HG03097 (cell line): Measurements from ENCODE around the gene NTN5.
"Not testable (repeated sequence)": the region's sequence is repeated elsewhere in the genome, so short reads cannot be mapped to it uniquely, and the experiment has no call there.

Source experiments
- ATAC-seq: cut with Tn5 transposase; IDR thresholded peaks from one replicate; pipeline ENCODE4 v1.9.1; 2021; ENCODE audit not compliant: unreplicated experiment, low FRiP score

NTN5 gene

DNA sequence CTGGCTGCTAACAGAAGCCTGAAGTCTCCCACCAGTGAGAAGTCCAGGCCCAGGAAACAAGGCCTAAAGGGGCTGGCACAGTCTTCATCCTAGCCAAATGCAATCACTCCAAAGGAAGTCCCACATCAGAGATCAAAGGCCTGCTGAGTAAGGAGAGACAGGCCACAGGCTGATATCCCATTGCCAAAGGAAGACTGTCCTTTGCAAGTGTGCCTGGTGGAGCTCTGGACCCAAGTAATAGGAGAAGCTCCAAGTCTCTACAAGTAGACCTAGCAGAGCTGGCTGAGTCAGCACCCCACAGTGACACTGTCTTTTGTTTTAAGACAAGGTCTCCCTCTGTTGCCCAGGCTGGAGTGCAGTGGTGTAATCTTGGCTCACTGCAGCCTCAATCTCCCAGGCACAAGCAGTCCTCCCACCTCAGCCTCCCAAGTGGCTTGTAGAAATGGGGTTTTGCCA is 40.1 kb downstream of the NTN5 start:
- ATAC-seq, result no peak

DNA sequence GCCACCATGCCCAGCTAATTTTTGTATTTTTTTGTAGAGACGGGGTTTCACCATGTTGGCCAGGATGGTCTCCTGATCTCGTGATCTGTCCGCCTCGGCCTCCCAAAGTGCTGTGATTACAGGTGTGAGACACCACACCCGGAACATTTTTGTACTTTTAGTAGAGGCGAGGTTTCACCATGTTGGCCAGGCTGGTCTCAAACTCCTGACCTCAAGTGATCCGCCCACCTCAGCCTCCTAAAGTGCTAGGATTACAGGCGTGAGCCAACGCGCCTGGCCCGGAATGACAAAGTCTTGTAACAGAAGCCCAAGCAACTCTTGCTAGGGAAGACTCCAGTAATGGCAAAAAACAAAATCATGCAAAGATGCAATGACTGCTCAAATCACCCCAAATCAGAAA is 40.5 kb downstream of the NTN5 start:
- not testable (repeated sequence) for ATAC-seq

DNA sequence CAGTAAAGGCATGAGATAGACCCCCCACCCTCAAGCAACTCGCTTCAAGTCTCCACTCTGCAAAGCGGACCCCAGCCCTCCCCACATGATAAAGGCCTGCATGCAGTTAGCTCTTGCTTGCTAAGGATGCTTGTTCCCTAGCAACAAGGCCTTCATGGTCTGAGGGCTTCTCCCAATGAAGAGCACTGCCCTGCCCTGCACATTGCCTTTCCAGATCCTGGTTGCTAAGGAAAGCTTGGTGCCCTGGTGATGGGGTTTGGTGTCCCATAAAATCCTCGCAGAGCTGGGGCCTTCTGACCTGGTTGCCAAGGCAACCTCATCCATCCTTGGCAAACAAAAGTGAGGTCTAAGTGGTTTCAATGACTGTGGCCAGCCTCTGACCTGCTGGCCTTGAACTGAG is 41.6 kb downstream of the NTN5 start:
- no peak for ATAC-seq

DNA sequence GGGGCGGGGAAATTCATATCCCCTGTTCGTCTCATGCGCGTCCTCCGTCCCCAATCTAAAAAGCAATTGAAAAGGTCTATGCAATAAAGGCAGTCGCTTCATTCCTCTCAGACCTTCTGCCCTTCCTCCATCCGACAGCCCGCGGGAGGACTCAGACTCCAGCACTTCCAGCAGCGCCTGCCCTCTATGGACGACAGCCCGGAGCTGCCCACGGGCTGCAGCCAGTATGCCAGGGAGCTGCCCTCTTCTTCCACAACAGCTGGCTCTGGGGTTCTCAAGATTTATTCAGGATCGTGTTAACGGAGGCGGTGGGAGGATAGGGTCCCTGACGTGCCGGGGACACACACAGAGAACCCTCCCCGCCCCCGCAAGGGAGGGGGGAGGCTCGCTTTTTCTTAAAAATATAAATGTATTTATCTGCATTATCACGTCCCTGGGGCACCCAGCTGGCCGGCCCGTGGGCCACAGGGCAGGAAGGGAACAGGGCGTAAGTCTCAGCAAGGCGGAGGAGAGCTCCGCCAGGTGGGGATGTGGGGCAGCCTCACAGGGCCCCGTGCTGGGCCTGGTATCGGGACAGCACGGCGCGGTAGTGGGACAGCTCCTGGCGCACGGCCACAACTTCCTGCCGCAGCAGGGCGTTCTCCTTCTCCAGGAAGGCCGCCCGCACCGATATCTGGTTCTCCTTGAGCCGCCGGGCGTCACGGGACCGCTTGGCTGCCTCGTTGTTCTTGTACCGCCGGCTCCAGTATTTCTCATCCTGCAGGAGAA is 42.3 kb downstream of the NTN5 start:
- no peak for ATAC-seq

DNA sequence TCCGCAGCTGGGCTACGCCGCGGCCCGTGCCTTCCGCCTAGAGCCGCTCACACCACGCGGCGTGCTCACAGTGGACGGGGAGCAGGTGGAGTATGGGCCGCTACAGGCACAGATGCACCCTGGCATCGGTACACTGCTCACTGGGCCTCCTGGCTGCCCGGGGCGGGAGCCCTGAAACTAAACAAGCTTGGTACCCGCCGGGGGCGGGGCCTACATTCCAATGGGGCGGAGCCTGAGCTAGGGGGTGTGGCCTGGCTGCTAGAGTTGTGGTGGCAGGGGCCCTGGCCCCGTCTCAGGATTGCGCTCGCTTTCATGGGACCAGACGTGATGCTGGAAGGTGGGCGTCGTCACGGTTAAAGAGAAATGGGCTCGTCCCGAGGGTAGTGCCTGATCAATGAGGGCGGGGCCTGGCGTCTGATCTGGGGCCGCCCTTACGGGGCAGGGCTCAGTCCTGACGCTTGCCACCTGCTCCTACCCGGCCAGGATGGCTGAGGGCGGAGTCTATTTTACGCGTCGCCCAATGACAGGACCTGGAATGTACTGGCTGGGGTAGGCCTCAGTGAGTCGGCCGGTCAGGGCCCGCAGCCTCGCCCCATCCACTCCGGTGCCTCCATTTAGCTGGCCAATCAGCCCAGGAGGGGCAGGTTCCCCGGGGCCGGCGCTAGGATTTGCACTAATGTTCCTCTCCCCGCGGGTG is 43.1 kb downstream of the NTN5 start:
- ATAC-seq, result no peak

DNA sequence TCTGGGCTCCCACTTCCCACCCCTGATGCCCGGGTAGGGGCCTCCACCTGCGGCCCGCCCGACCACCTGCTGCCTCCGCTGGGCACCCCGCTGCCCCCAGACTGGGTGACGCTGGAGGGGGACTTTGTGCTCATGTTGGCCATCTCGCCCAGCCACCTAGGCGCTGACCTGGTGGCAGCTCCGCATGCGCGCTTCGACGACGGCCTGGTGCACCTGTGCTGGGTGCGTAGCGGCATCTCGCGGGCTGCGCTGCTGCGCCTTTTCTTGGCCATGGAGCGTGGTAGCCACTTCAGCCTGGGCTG is 43.6 kb downstream of the NTN5 start:
- no peak for ATAC-seq

DNA sequence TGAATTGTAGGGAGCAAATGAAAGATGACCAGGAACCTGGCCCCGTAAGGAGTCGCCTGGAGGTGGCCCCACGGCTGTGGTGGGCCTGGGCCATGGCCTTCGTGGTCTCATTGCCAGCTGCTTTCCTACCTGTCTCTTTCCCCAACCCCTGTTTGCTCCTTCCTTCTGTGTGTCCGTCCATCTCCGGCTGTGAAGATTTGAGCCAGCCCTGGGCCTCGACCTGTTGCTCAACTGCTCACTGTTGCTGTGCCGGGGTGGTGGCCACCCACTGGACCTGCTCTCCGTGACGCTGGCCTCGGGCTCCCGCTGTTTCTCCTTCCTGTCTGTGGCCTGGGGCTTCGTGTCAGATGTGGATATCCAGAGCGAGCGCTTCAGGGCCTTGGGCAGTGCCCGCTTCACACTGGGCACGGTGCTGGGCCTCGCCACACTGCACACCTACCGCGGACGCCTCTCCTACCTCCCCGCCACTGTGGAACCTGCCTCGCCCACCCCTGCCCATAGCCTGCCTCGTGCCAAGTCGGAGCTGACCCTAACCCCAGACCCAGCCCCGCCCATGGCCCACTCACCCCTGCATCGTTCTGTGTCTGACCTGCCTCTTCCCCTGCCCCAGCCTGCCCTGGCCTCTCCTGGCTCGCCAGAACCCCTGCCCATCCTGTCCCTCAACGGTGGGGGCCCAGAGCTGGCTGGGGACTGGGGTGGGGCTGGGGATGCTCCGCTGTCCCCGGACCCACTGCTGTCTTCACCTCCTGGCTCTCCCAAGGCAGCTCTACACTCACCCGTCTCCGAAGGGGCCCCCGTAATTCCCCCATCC is 44.1 kb downstream of the NTN5 start:
- no peak for ATAC-seq

DNA sequence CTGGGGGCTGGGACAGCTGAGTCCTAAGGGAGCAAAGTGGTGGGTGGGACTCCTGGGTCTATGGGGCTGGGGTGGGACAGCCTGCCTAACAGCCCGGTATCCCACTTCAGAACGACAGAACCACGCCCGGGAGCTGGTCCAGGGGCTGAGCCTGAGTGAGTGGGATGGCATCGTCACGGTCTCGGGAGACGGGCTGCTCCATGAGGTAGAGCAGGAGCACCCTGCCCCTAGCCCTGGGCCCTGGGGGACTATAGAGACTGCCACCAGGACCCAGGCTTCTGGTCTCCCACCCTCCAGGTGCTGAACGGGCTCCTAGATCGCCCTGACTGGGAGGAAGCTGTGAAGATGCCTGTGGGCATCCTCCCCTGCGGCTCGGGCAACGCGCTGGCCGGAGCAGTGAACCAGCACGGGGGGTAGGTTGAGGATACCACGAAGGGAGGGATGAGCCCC is 44.9 kb downstream of the NTN5 start:
- no peak for ATAC-seq

DNA sequence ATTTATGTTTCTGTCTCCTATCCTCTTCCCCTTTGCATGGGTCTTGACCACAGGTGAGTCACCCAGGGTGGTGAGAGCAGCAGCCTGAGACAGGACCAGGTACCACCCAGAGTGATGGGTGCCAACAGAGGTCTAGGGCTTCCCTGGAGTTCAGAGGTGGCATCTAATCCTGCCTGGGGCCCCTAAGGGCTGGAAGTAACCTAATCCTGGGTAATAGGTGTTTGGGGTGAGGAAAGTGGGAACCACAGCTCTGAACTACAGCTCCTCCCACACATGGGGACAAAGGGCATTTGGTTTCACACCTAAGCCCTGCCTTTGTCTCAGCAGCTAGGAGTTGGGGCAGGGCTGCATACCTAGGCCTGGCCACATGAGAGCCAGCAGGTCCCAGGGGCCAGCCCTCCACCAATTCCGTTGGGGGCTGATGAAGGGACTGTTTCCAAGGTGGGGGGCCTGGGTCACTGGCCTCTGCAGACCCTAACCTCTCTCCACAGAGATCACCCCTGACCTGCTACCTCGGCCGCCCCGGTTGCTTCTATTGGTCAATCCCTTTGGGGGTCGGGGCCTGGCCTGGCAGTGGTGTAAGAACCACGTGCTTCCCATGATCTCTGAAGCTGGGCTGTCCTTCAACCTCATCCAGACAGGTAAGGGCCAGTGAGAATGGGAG is 45.5 kb downstream of the NTN5 start:
- ATAC-seq, result no peak

DNA sequence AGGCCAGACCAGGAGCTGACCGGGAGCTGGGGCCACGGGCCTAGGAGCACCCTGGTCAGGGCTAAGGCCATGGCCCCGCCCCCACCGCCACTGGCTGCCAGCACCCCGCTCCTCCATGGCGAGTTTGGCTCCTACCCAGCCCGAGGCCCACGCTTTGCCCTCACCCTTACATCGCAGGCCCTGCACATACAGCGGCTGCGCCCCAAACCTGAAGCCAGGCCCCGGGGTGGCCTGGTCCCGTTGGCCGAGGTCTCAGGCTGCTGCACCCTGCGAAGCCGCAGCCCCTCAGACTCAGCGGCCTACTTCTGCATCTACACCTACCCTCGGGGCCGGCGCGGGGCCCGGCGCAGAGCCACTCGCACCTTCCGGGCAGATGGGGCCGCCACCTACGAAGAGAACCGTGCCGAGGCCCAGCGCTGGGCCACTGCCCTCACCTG is 46.9 kb downstream of the NTN5 start:
- no peak for ATAC-seq

DNA sequence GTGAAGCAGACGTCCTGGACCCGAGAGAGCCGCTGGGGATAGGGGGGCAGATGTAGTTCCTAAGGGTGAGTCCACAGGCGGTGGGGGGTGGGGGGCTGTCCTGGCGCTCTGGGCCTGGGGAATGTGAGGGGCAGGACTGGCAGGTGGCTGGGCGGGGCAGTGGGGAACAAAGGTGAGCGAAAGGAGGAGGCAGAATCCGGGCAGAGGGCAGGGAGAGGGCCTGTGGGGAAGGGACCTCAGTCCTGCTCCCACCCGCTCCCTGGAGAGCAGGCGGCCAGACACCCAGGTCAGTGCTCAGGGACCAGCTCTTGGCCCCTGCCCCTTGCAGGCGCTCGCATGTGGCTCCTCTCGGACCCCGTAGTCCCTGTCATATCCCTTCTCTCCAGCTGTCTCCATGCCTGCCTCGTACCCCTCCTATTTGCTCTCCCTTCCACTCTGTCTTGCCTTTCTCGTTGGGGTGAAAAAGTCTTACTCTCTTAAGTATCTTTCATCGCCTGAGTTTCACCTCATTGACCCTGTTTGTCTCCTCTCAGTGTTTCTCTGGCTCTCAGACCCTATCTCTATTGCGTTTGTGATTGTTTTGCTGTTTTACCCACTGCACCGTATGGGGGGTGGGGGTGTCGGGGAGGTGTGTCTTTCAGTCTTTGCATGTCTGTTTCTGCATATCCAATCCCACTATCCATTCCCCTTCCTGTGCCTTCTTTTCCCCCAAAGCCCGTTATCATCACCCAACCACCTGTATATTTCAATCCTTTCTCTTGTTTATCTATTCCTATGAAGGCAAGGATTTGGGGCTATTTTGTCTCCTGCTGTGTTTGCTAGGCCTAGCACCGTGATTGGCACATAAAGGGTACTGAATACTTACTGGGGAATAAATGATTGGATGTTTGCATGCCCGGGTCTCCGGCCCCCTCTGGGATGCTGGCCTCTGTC is 47.8 kb downstream of the NTN5 start:
- no peak for ATAC-seq

DNA sequence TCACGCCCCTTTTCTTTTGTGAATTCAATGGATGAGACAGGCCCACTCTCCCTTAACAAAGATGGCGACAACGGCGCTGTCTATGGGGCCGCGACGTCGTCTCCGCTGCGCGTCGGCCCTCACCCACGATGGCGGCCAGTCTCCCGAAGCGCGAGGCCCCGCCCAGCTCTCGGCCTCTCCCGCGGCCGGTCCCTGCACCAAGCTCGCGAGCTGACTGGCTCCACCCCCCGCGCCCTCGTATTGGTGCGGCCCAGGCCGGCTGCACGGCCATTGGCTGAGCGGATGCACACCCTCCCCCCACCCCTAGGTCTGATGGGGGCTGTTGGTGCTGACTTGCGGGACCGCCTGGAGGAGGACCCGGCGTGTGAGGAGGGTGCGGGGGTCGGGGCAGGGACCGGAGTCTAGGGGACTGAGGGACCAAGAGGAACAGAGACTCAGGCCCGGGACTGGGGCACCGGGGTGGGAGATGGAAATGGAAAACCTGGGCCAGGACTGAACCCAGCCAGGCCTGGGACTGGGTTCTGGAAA is 48.7 kb downstream of the NTN5 start:
- ATAC-seq, result peak; percentile 49

DNA sequence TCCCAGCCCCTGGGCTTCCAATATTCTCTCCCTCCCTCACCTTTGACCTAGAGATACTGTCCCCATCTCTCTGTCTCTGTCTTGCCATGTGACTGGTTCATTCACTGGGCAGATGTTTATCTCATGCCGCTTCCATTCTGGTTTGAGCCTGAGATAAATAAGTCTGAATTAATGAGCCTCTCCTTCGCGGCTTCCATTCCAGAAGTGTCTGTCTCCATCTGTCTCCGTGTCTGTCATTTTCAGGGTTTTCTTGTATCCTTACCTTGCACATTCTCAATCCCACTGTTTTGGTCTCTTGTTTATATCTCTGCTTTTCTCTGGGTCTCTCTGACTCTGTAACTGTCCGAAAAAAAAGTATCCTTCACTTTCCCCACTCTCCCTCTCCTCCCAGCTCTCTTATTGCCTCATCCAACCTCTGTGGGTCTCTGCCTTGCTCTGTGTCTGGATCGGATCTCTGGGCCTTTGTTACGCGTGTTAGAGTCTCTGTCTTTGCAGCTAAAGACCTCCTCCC is 49.2 kb downstream of the NTN5 start:
- no peak for ATAC-seq

DNA sequence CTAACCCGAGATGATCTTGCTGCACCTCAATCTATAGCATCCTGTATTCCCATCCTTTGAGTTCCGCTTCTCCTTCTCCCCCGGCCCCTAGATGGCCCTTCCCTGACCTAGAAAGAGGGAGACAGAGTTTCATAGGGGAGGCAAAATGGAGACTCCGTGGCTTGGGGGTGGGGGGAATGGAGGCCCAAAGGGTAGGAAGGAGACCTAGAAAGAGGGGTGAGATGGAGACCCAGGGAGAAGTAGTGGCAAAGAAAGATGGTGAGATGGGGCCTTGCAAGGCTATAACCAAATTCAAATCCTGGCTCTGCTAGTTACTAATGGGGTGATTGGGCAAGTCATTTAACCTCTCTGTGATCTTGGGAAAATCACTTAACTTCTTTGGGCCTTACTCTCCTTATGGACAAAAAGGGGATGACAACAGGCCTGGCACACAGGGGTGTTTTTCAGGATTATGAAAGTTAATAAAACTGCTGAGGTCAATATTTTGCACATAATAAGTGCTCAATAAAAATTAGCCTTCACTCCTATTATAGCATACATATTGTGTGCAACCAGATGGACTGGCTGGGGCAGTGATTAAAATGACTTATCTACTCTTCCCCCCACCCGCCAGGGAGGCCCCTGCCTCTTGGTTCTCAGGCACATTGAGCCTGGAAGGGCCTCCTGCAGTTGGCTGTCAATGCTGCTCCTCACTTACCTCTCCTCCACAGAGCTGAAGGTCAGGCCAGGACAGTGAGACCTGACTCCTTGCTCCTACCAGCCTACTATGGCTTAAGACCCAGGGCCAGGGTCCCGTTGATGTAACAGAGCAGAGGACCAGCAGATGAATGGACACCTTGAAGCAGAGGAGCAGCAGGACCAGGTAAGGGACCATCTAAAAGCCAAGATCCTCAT is 52.9 kb downstream of the NTN5 start:
- ATAC-seq, result no peak

DNA sequence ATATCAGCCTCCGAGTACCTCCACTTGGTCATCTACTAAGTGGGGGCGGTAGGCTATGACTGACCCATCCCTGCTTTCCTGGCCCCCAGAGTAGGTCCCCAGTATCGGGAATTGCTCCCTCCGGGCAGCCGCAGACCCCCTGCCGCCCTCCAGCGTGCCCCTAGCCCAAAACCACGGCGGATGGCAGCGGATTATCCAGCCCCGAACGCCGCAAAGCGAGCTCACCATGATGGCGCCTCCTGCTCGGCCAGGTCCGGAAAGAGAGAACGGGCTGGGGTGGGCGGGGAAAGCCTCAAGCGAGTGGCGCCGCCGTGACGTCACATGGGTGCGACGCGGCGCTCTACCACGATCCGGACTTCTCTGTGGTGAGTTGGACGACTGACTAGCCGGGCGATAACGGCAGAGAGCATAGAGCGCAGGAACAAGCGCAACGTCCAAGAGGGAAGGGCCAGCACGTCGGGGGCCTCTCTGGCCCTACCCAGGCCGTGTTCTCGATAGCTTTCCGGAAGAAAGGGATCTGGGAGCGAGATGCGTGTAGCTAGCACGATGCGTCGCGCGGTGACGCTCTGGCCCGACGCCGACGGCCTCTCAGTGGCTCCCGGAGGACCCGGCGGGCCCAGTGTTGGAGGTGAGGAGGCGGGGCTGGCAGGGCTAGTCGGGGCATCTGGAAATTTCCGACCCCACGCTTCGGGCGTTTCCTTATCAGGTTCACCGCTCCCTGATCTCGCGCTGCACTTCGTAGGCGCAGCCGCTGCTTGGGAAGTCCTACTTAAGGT is 53.7 kb downstream of the NTN5 start, which contains the start of the genes RPL18 and SPHK2:
Gene RPL18 (minus strand): TSS at position 263 of the 776 bp plus-strand sequence. CDS start 35 bp downstream, at position 228.
Gene SPHK2 (plus strand): TSS at position 591 of the 776 bp plus-strand sequence. CDS start 1,009 bp downstream, outside the sequence.
- peak; percentile 88 for ATAC-seq

DNA sequence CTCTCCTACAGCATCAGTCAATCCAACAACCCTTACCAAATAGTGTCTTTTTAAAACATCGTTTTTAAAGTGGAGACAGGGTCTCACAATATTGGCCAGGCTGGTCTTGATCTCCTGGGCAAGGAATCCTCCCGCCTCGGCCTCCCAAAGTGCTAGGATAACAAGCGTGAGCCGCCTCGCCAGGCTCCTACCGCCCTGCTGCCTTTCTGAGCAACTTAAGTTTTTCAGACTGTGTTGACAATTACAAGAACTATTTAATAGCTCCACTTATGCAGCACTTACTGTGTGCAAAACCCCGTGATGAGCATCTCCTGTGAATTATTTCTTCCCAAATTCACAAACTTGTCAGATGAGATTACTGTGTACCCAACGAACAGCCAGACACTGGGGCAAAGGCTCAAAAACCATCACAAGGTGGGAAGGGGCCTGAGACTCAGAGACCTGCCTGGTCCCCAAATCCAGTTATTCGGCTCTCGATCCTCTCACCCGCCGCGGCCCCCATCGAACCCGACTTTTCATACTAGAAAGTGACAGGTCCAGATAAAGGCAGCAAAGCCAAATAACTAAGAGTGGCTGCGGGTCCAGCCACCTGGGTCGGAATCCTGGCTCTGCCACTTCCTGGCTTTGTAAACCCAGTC is 54.4 kb downstream of the NTN5 start:
- ATAC-seq, result no peak
